ENCODE results near the gene FOXK1.

Gene FOXK1

GRCh38 chr7:4727914-4728705, 46.0 kb downstream of the FOXK1 start:
- Histone ChIP-seq H3K4me1 (ENCODE audit: control insufficient read depth, low read depth, low read length) (peaks cover 7% of the 10 kb centered on the region), H3K27me3 (ENCODE audit: control insufficient read depth, insufficient read depth, low read length) (no peaks in the 10 kb centered on the region), H3K9me3 (ENCODE audit: control insufficient read depth, low read depth, low read length) (no peaks in the 10 kb centered on the region), H3K4me3 (ENCODE audit: low read length) (no peak overlapping the region), H3K36me3 (ENCODE audit: control insufficient read depth, low read depth, low read length) (no peaks in the 10 kb centered on the region), H3K9ac (ENCODE audit: low read length) (no peak overlapping the region), H3K27ac (ENCODE audit: low read length) (no peak overlapping the region)

GRCh38 chr7:4729266-4729665, 47.2 kb downstream of the FOXK1 start:
- Histone ChIP-seq H3K36me3 (ENCODE audit: control insufficient read depth, low read depth, low read length) (no peaks in the 10 kb centered on the region), H3K9me3 (ENCODE audit: control insufficient read depth, low read depth, low read length) (no peaks in the 10 kb centered on the region), H3K4me3 (ENCODE audit: low read length) (no peak overlapping the region), H3K27ac (ENCODE audit: low read length) (no peak overlapping the region), H3K27me3 (ENCODE audit: control insufficient read depth, insufficient read depth, low read length) (no peaks in the 10 kb centered on the region), H3K9ac (ENCODE audit: low read length) (no peak overlapping the region), H3K4me1 (ENCODE audit: control insufficient read depth, low read depth, low read length) (peaks cover 7% of the 10 kb centered on the region)

- H3K9ac ChIP-seq (ENCODE audit: low read length), result no peak overlapping the region
- H3K27me3 ChIP-seq (ENCODE audit: control insufficient read depth, insufficient read depth, low read length), result no peaks in the 10 kb centered on the region
- H3K4me3 ChIP-seq (ENCODE audit: low read length), result no peak overlapping the region
- no peaks in the 10 kb centered on the region for H3K9me3 ChIP-seq (ENCODE audit: control insufficient read depth, low read depth, low read length)
- peaks cover 3% of the 10 kb centered on the region for H3K4me1 ChIP-seq (ENCODE audit: control insufficient read depth, low read depth, low read length)
- no peak overlapping the region for H3K27ac ChIP-seq (ENCODE audit: low read length)
- H3K36me3 ChIP-seq (ENCODE audit: control insufficient read depth, low read depth, low read length), result no peaks in the 10 kb centered on the region
These were observed 48.2 kb downstream of the FOXK1 start for GRCh38 chr7:4730276-4730675.

GRCh38 chr7:4730971-4731370, 48.9 kb downstream of the FOXK1 start:
- Histone ChIP-seq H3K4me3 (ENCODE audit: low read length) (no peak overlapping the region), H3K9ac (ENCODE audit: low read length) (no peak overlapping the region), H3K4me1 (ENCODE audit: control insufficient read depth, low read depth, low read length) (no peaks in the 10 kb centered on the region), H3K9me3 (ENCODE audit: control insufficient read depth, low read depth, low read length) (no peaks in the 10 kb centered on the region), H3K27ac (ENCODE audit: low read length) (no peak overlapping the region), H3K27me3 (ENCODE audit: control insufficient read depth, insufficient read depth, low read length) (no peaks in the 10 kb centered on the region), H3K36me3 (ENCODE audit: control insufficient read depth, low read depth, low read length) (no peaks in the 10 kb centered on the region)

- Histone ChIP-seq H3K9ac (ENCODE audit: low read length) (no peak overlapping the region), H3K27ac (ENCODE audit: low read length) (no peak overlapping the region), H3K36me3 (ENCODE audit: control insufficient read depth, low read depth, low read length) (no peaks in the 10 kb centered on the region), H3K4me3 (ENCODE audit: low read length) (no peak overlapping the region), H3K27me3 (ENCODE audit: control insufficient read depth, insufficient read depth, low read length) (no peaks in the 10 kb centered on the region), H3K9me3 (ENCODE audit: control insufficient read depth, low read depth, low read length) (no peaks in the 10 kb centered on the region), H3K4me1 (ENCODE audit: control insufficient read depth, low read depth, low read length) (no peaks in the 10 kb centered on the region)
These were observed 49.7 kb downstream of the FOXK1 start for GRCh38 chr7:4731803-4732202.

- Histone ChIP-seq H3K4me1 (ENCODE audit: control insufficient read depth, low read depth, low read length) (peaks cover 7% of the 10 kb centered on the region), H3K9me3 (ENCODE audit: control insufficient read depth, low read depth, low read length) (no peaks in the 10 kb centered on the region), H3K27ac (ENCODE audit: low read length) (no peak overlapping the region), H3K9ac (ENCODE audit: low read length) (no peak overlapping the region), H3K4me3 (ENCODE audit: low read length) (no peak overlapping the region), H3K36me3 (ENCODE audit: control insufficient read depth, low read depth, low read length) (no peaks in the 10 kb centered on the region), H3K27me3 (ENCODE audit: control insufficient read depth, insufficient read depth, low read length) (peaks cover under 1% of the 10 kb centered on the region)
These were observed 51.9 kb downstream of the FOXK1 start for GRCh38 chr7:4733936-4734528.

GRCh38 chr7:4734587-4735345, 52.7 kb downstream of the FOXK1 start:
- peaks cover 9% of the 10 kb centered on the region for H3K4me1 ChIP-seq (ENCODE audit: control insufficient read depth, low read depth, low read length)
- peaks cover 5% of the 10 kb centered on the region for H3K27me3 ChIP-seq (ENCODE audit: control insufficient read depth, insufficient read depth, low read length)
- H3K9me3 ChIP-seq (ENCODE audit: control insufficient read depth, low read depth, low read length), result no peaks in the 10 kb centered on the region
- H3K4me3 ChIP-seq (ENCODE audit: low read length), result no peak overlapping the region
- H3K9ac ChIP-seq (ENCODE audit: low read length), result no peak overlapping the region
- H3K36me3 ChIP-seq (ENCODE audit: control insufficient read depth, low read depth, low read length), result no peaks in the 10 kb centered on the region
- H3K27ac ChIP-seq (ENCODE audit: low read length), result no peak overlapping the region

- Histone ChIP-seq H3K4me1 (ENCODE audit: control insufficient read depth, low read depth, low read length) (peaks cover 9% of the 10 kb centered on the region), H3K27ac (ENCODE audit: low read length) (no peak overlapping the region), H3K36me3 (ENCODE audit: control insufficient read depth, low read depth, low read length) (no peaks in the 10 kb centered on the region), H3K4me3 (ENCODE audit: low read length) (no peak overlapping the region), H3K9ac (ENCODE audit: low read length) (no peak overlapping the region), H3K9me3 (ENCODE audit: control insufficient read depth, low read depth, low read length) (no peaks in the 10 kb centered on the region), H3K27me3 (ENCODE audit: control insufficient read depth, insufficient read depth, low read length) (peaks cover 9% of the 10 kb centered on the region)
These were observed 55.2 kb downstream of the FOXK1 start for GRCh38 chr7:4737300-4737699.

- Histone ChIP-seq H3K9me3 (ENCODE audit: control insufficient read depth, low read depth, low read length) (no peaks in the 10 kb centered on the region), H3K36me3 (ENCODE audit: control insufficient read depth, low read depth, low read length) (peaks cover 4% of the 10 kb centered on the region), H3K27me3 (ENCODE audit: control insufficient read depth, insufficient read depth, low read length) (peaks cover 25% of the 10 kb centered on the region), H3K27ac (ENCODE audit: low read length) (no peak overlapping the region), H3K4me1 (ENCODE audit: control insufficient read depth, low read depth, low read length) (peaks cover 10% of the 10 kb centered on the region), H3K9ac (ENCODE audit: low read length) (no peak overlapping the region), H3K4me3 (ENCODE audit: low read length) (no peak overlapping the region)
These were observed 56.8 kb downstream of the FOXK1 start for GRCh38 chr7:4738711-4739527.

- Histone ChIP-seq H3K36me3 (ENCODE audit: control insufficient read depth, low read depth, low read length) (peaks cover 4% of the 10 kb centered on the region), H3K27ac (ENCODE audit: low read length) (no peak overlapping the region), H3K27me3 (ENCODE audit: control insufficient read depth, insufficient read depth, low read length) (peaks cover 31% of the 10 kb centered on the region), H3K4me1 (ENCODE audit: control insufficient read depth, low read depth, low read length) (peaks cover 16% of the 10 kb centered on the region), H3K9me3 (ENCODE audit: control insufficient read depth, low read depth, low read length) (no peaks in the 10 kb centered on the region), H3K9ac (ENCODE audit: low read length) (no peak overlapping the region), H3K4me3 (ENCODE audit: low read length) (no peak overlapping the region)
These were observed 57.5 kb downstream of the FOXK1 start for GRCh38 chr7:4739528-4739992.

- H3K9me3 ChIP-seq (ENCODE audit: control insufficient read depth, low read depth, low read length), result no peaks in the 10 kb centered on the region
- H3K4me3 ChIP-seq (ENCODE audit: low read length), result no peak overlapping the region
- no peak overlapping the region for H3K9ac ChIP-seq (ENCODE audit: low read length)
- peaks cover 4% of the 10 kb centered on the region for H3K36me3 ChIP-seq (ENCODE audit: control insufficient read depth, low read depth, low read length)
- H3K4me1 ChIP-seq (ENCODE audit: control insufficient read depth, low read depth, low read length), result peaks cover 20% of the 10 kb centered on the region
- H3K27ac ChIP-seq (ENCODE audit: low read length), result no peak overlapping the region
- peaks cover 32% of the 10 kb centered on the region for H3K27me3 ChIP-seq (ENCODE audit: control insufficient read depth, insufficient read depth, low read length)
These were observed 58.7 kb downstream of the FOXK1 start for GRCh38 chr7:4740796-4741195.

All from iPS-18a (cell line).